T-helper 1 cell (primary cell): ENCODE data around the gene ARHGAP44.
A peak's percentile ranks its signal among the peaks of the same experiment; 100 is the strongest.

ENCODE experiments used
- DNase-seq, 5 donors: peaks; one replicate each; pipeline ENCODE4 v3.0.0-alpha.2; 2012 to 2020

Gene ARHGAP44

GRCh38 chr17:12998461-12998860, 209.2 kb downstream of the ARHGAP44 start:
- DNase-seq: no peak

GRCh38 chr17:12998874-12999273, 209.6 kb downstream of the ARHGAP44 start:
- DNase-seq: no peak

- no peak for DNase-seq
Measured at GRCh38 chr17:13000561-13000960, 211.3 kb downstream of the ARHGAP44 start.

GRCh38 chr17:13001991-13002615, 212.8 kb downstream of the ARHGAP44 start:
- no peak for DNase-seq

GRCh38 chr17:13002761-13003453, 213.6 kb downstream of the ARHGAP44 start:
- peak in 2 of 5 donors; percentile 10 to 37 for DNase-seq

GRCh38 chr17:13003454-13003851, 214.2 kb downstream of the ARHGAP44 start:
- no peak for DNase-seq

- DNase-seq: no peak
Measured at GRCh38 chr17:13003927-13004326, 214.6 kb downstream of the ARHGAP44 start.

GRCh38 chr17:13004336-13004735, 215.0 kb downstream of the ARHGAP44 start:
- no peak for DNase-seq

GRCh38 chr17:13005530-13005929, 216.2 kb downstream of the ARHGAP44 start:
- DNase-seq: no peak

- no peak for DNase-seq
Measured at GRCh38 chr17:13008461-13008860, 219.2 kb downstream of the ARHGAP44 start.

- no peak for DNase-seq
Measured at GRCh38 chr17:13010959-13011358, 221.7 kb downstream of the ARHGAP44 start.

GRCh38 chr17:13014801-13015200, 225.5 kb downstream of the ARHGAP44 start:
- DNase-seq: no peak

GRCh38 chr17:13016881-13017654, 227.8 kb downstream of the ARHGAP44 start:
- DNase-seq: no peak

- DNase-seq: peak; percentile 86 to 96 (median 92)
Measured at GRCh38 chr17:13017655-13018459, 228.6 kb downstream of the ARHGAP44 start, which contains the start of gene ELAC2. TSS of gene ELAC2 (minus strand) at chr17:13018027. CDS start at chr17:13017947, 80 bp downstream.

GRCh38 chr17:13024016-13024415, 234.7 kb downstream of the ARHGAP44 start:
- no peak for DNase-seq

GRCh38 chr17:13024526-13025257, 235.4 kb downstream of the ARHGAP44 start:
- peak; percentile 44 to 56 (median 50) for DNase-seq

GRCh38 chr17:13025258-13025627, 235.9 kb downstream of the ARHGAP44 start:
- no peak for DNase-seq

GRCh38 chr17:13025687-13026086, 236.4 kb downstream of the ARHGAP44 start:
- no peak for DNase-seq

- DNase-seq: no peak
Measured at GRCh38 chr17:13027246-13027645, 237.9 kb downstream of the ARHGAP44 start.

GRCh38 chr17:13029340-13029739, 240.0 kb downstream of the ARHGAP44 start:
- DNase-seq: no peak

- no peak for DNase-seq
Measured at GRCh38 chr17:13030056-13030455, 240.8 kb downstream of the ARHGAP44 start.
